ENCODE measurements around the gene CMPK1.
"Not testable (repeated sequence)": the region's sequence is repeated elsewhere in the genome, so short reads cannot be mapped to it uniquely, and the experiment has no call there.

The CMPK1 gene

GRCh38 chr1:47338249-47339077 lies 4.9 kb downstream of the CMPK1 start:
- no peak for DNase-seq

GRCh38 chr1:47340227-47340626 lies 6.6 kb downstream of the CMPK1 start:
- DNase-seq, result no peak

- not testable (repeated sequence) for DNase-seq
These were observed 13.4 kb downstream of the CMPK1 start for GRCh38 chr1:47346979-47347378.

GRCh38 chr1:47347735-47348134 lies 14.1 kb downstream of the CMPK1 start:
- DNase-seq, result no peak

- DNase-seq, result no peak
These were observed 14.7 kb downstream of the CMPK1 start for GRCh38 chr1:47348246-47348645.

GRCh38 chr1:47351305-47351704 lies 17.7 kb downstream of the CMPK1 start:
- DNase-seq, result no peak

GRCh38 chr1:47361380-47361779 lies 27.8 kb downstream of the CMPK1 start:
- DNase-seq, result no peak

- no peak for DNase-seq
These were observed 29.2 kb downstream of the CMPK1 start for GRCh38 chr1:47362828-47363227.

GRCh38 chr1:47367651-47368050 lies 34.1 kb downstream of the CMPK1 start:
- no peak for DNase-seq

- no peak for DNase-seq
These were observed 37.5 kb downstream of the CMPK1 start for GRCh38 chr1:47371016-47371517.

- DNase-seq, result no peak
These were observed 40.9 kb downstream of the CMPK1 start for GRCh38 chr1:47374501-47374900.

- no peak for DNase-seq
These were observed 44.6 kb downstream of the CMPK1 start for GRCh38 chr1:47378147-47378546.

- DNase-seq, result no peak
These were observed 47.1 kb downstream of the CMPK1 start for GRCh38 chr1:47380699-47381098.

GRCh38 chr1:47382399-47382983 lies 48.9 kb downstream of the CMPK1 start:
- no peak for DNase-seq

GRCh38 chr1:47384083-47384482 lies 50.5 kb downstream of the CMPK1 start:
- no peak for DNase-seq

- DNase-seq, result no peak
These were observed 51.4 kb downstream of the CMPK1 start for GRCh38 chr1:47385020-47385419.

GRCh38 chr1:47386268-47386667 lies 52.7 kb downstream of the CMPK1 start:
- DNase-seq, result no peak

- no peak for DNase-seq
These were observed 54.7 kb downstream of the CMPK1 start for GRCh38 chr1:47388030-47388890.

GRCh38 chr1:47388891-47389238 lies 55.3 kb downstream of the CMPK1 start:
- DNase-seq, result peak; percentile 44

- DNase-seq, result no peak
These were observed 56.1 kb downstream of the CMPK1 start for GRCh38 chr1:47389731-47390130.

GRCh38 chr1:47390843-47391242 lies 57.3 kb downstream of the CMPK1 start:
- no peak for DNase-seq

- DNase-seq, result no peak
These were observed 59.6 kb downstream of the CMPK1 start for GRCh38 chr1:47393141-47393540.

GRCh38 chr1:47395433-47395832 lies 61.8 kb downstream of the CMPK1 start:
- DNase-seq, result no peak
